Suprapubic skin (tissue), 4 donors: ENCODE data around the gene THOC5. TPM values are rescaled to one million over a fixed set of nuclear protein-coding genes. Genes with fewer than 3 reads are reported as not detected.
"Not testable (repeated sequence)": the region's sequence is repeated elsewhere in the genome, so short reads cannot be mapped to it uniquely, and the experiment has no call there.

Experiments used
- DNase-seq, 2 donors: peaks; one replicate each; pipeline ENCODE4 v3.0.0-alpha.2; 2019; ENCODE audit warnings: low spot score in 2 of 2
- H3K27ac ChIP-seq: fragments of 200-600 bp; sonication (generic); one replicate; pipeline ENCODE4 v1.5.1; 2019
- H3K27me3 ChIP-seq: fragments of 200-600 bp; sonication (generic); one replicate; pipeline ENCODE4 v1.5.1; 2019
- H3K36me3 ChIP-seq: fragments of 200-600 bp; sonication (generic); one replicate; pipeline ENCODE4 v1.5.1; 2019
- H3K4me1 ChIP-seq: fragments of 200-600 bp; sonication (generic); one replicate; pipeline ENCODE4 v1.5.1; 2019
- H3K4me3 ChIP-seq: fragments of 200-600 bp; sonication (generic); one replicate; pipeline ENCODE4 v1.5.1; 2019; ENCODE audit warnings: mild to moderate bottlenecking
- H3K9me3 ChIP-seq: fragments of 200-600 bp; sonication (generic); one replicate; pipeline ENCODE4 v1.5.1; 2019
- EP300 ChIP-seq: sonication (generic); formaldehyde crosslinking; IDR thresholded peaks from one replicate; pipeline ENCODE4 v1.6.1; 2017; ENCODE audit warnings: antibody characterized with exemption
- POLR2A ChIP-seq, 2 donors: fragments of 450-650 bp; IDR thresholded peaks; one replicate each; pipeline ENCODE4 v1.6.1; 2017; ENCODE audit warnings: antibody characterized with exemption in 2 of 2, mild to moderate bottlenecking in 2 of 2, moderate library complexity in 2 of 2
- POLR2AphosphoS5 ChIP-seq, 3 donors: sonication (generic); formaldehyde crosslinking; IDR thresholded peaks; one replicate each; pipeline ENCODE4 v1.6.1; 2017; ENCODE audit warnings: antibody characterized with exemption in 3 of 3
- WGBS: methylation state at CpG from one replicate; pipeline ENCODE4 v1.1.5; 2018; 5-methylcytosine and 5-hydroxymethylcytosine counted together
- total RNA-seq, 4 donors: library from RNA; depleted of rRNA; stranded (reverse); fragments of >200 nt; gene quantifications; one replicate each; pipeline ENCODE4 v1.1.0, GENCODE V29; 2016
- TF ChIP-seq, protein P1 (sequence below), 2 donors: fragments of 200-600 bp in 1 of 2; fragments of 450-650 bp in 1 of 2; sonication (generic) in 1 of 2; IDR thresholded peaks; one replicate each; pipeline ENCODE4 v1.5.1; 2016 to 2019; ENCODE audit warnings: antibody characterized with exemption in 2 of 2, mild to moderate bottlenecking in 1 of 2, moderate library complexity in 1 of 2

THOC5 gene
- total RNA-seq, 4 donors from 2014 or later: 19.8 to 41.5 (median 27.8) TPM

DNA sequence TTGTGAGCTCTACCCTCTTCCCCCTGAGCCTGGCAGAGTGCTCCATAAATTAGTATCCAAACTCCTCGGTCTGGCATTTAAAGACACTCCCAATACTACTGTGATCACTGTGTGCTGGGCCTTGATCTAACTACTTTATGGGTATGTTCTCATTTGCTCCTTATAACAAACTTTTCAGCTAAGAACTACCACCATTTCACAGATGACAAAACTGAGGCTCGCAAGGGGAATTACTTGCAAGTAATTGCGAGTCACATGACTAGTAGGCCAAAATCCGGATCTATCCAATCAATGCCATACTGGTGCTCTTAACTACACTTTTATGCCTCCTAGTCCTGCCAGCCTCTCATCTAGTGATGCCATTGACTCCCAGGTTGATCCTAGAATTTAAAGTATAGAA, 3.6 kb downstream of the THOC5 start:
- no peak overlapping the region for H3K4me3 ChIP-seq
- TF ChIP-seq, protein P1, sequence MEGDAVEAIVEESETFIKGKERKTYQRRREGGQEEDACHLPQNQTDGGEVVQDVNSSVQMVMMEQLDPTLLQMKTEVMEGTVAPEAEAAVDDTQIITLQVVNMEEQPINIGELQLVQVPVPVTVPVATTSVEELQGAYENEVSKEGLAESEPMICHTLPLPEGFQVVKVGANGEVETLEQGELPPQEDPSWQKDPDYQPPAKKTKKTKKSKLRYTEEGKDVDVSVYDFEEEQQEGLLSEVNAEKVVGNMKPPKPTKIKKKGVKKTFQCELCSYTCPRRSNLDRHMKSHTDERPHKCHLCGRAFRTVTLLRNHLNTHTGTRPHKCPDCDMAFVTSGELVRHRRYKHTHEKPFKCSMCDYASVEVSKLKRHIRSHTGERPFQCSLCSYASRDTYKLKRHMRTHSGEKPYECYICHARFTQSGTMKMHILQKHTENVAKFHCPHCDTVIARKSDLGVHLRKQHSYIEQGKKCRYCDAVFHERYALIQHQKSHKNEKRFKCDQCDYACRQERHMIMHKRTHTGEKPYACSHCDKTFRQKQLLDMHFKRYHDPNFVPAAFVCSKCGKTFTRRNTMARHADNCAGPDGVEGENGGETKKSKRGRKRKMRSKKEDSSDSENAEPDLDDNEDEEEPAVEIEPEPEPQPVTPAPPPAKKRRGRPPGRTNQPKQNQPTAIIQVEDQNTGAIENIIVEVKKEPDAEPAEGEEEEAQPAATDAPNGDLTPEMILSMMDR (IDR thresholded peaks at IDR 0.05): no peak
- TF ChIP-seq POLR2A (IDR thresholded peaks at IDR 0.05) (no peak), POLR2AphosphoS5 (IDR thresholded peaks at IDR 0.05) (no peak), EP300 (no peak)
- H3K4me1 ChIP-seq: peaks cover 15% of the 10 kb centered on the region
- no peak for DNase-seq
- H3K9me3 ChIP-seq: no peaks in the 10 kb centered on the region
- 93% methylated on average over 4 of the region's 4 CpGs for WGBS
- no peak overlapping the region for H3K27ac ChIP-seq
- H3K27me3 ChIP-seq: no peaks in the 10 kb centered on the region
- H3K36me3 ChIP-seq: peaks cover 35% of the 10 kb centered on the region

DNA sequence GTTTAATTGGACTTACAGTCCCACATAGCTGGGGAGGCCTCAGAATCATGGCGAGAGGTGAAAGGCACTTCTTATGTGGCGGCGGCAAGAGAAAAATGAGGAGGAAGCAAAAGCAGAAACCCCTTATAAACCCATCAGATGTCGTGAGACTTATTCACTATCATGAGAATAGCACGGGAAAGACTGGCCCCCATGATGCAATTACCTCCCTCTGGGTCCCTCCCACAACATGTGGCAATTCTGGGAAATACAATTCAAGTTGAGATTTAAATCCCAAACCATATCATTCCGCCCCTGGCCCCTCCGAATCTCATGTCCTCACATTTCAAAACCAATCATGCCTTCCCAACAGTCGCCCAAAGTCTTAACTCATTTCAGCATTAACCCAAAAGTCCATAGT, 8.5 kb downstream of the THOC5 start:
- not testable (repeated sequence) for H3K27ac ChIP-seq, H3K9me3 ChIP-seq, H3K27me3 ChIP-seq, H3K4me3 ChIP-seq, H3K4me1 ChIP-seq, DNase-seq
- WGBS: 79% methylated on average over 8 of the region's 8 CpGs
- H3K36me3 ChIP-seq: peaks cover 82% of the 10 kb centered on the region

DNA sequence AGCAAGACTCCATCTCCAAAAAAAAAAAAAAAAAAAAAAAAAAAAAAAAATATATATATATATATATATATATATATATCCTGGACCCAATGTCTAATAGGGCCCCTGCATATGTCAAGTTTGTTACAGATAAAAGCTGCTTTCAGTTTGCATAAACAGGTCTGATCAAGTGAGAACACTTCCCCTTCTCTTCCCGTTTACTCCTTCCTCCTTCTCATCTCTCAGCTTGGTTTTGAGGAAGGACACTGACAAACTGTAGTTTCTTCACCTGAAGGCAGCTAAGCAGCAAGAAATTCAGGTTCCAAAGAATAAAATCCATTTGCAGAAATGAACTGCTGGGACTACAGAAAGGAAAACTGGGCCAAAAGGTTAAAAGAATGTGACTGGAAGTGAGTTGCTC, 11.7 kb downstream of the THOC5 start:
- no peaks in the 10 kb centered on the region for H3K9me3 ChIP-seq
- H3K27ac ChIP-seq: no peak overlapping the region
- TF ChIP-seq POLR2A (IDR thresholded peaks at IDR 0.05) (no peak), EP300 (no peak), POLR2AphosphoS5 (IDR thresholded peaks at IDR 0.05) (no peak)
- TF ChIP-seq, protein P1 (IDR thresholded peaks at IDR 0.05): no peak
- peaks cover 90% of the 10 kb centered on the region for H3K36me3 ChIP-seq
- 61% methylated on average over 1 of the region's 1 CpG for WGBS
- DNase-seq: no peak
- H3K27me3 ChIP-seq: no peaks in the 10 kb centered on the region
- H3K4me1 ChIP-seq: no peaks in the 10 kb centered on the region
- H3K4me3 ChIP-seq: no peak overlapping the region

DNA sequence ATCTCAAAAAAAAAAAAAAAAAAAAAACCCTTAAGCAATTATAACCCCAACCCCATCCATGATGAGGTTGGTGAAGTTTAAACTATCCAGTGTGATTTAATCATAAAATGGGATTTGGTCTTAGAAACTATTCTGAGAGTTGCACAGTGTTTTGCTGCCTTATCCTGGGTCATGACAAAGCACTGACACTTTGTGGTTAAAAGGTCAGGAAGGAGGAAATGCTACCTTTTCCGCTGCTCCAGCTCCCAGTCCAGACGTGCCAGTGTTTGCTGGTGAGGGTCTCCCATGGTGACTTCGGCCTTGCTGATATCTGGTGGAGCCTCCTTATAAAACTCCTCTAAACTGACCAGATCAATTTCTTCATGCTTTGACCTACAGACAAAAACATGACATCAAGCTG, 14.5 kb downstream of the THOC5 start:
- WGBS: 80% methylated on average over 3 of the region's 3 CpGs
- H3K4me1 ChIP-seq: no peaks in the 10 kb centered on the region
- no peaks in the 10 kb centered on the region for H3K27me3 ChIP-seq
- DNase-seq: no peak
- H3K36me3 ChIP-seq: peaks cover 97% of the 10 kb centered on the region
- no peak overlapping the region for H3K4me3 ChIP-seq
- H3K27ac ChIP-seq: no peak overlapping the region
- TF ChIP-seq POLR2A (IDR thresholded peaks at IDR 0.05) (no peak), EP300 (no peak), POLR2AphosphoS5 (IDR thresholded peaks at IDR 0.05) (no peak)
- TF ChIP-seq, protein P1 (IDR thresholded peaks at IDR 0.05): no peak
- H3K9me3 ChIP-seq: no peaks in the 10 kb centered on the region

DNA sequence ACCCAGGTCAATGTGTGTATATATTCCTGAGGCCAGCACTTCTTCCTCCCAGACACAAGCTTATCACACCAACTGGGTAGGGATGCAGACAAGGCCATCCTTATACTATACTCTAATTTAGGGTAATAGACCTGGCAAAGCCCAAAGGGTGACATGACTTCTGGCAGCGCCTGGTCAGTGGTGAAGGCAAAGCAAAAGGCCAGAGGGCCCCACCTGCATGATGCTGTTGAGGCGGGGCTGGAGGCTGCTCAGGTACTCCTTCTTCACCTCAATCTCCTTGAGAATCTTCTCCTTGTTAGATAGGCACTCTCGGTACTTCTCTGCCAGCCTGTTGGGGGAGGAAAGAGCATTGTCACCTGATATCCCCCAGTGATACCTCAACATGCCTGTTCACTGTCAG, 17.1 kb downstream of the THOC5 start:
- Histone ChIP-seq H3K27me3 (no peaks in the 10 kb centered on the region), H3K4me3 (no peak overlapping the region), H3K9me3 (no peaks in the 10 kb centered on the region), H3K36me3 (peaks cover 98% of the 10 kb centered on the region), H3K4me1 (no peaks in the 10 kb centered on the region), H3K27ac (no peak overlapping the region)
- no peak for DNase-seq
- TF ChIP-seq, protein P1 (IDR thresholded peaks at IDR 0.05): no peak
- TF ChIP-seq POLR2AphosphoS5 (IDR thresholded peaks at IDR 0.05): no peak
- TF ChIP-seq POLR2A (IDR thresholded peaks at IDR 0.05): no peak
- no peak for TF ChIP-seq EP300
- 100% methylated on average over 3 of the region's 3 CpGs for WGBS

DNA sequence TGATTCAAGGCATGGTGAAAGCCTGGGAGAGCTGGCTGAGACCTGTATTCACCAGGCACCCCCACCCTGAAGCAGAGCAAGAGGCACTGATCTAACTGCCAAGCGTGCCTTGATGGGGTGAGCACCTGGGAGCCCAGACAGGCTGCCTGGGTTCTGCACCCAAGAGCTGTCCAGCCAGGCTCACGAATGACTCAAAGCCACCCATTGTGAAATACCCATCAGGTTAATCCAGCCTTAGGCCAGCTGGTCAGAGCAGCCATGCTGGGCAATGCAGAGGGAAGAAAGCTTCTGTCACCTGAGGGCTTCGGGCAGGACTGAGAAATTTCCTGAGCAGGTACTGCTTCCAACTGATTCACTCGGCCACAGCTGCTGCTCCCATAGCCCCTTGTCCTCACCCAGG, 22.1 kb downstream of the THOC5 start:
- no peaks in the 10 kb centered on the region for H3K27me3 ChIP-seq
- no peak overlapping the region for H3K27ac ChIP-seq
- no peaks in the 10 kb centered on the region for H3K9me3 ChIP-seq
- TF ChIP-seq POLR2A (IDR thresholded peaks at IDR 0.05): no peak
- TF ChIP-seq, protein P1 (IDR thresholded peaks at IDR 0.05): no peak
- no peak for TF ChIP-seq EP300
- no peak for TF ChIP-seq POLR2AphosphoS5 (IDR thresholded peaks at IDR 0.05)
- DNase-seq: no peak
- peaks cover 98% of the 10 kb centered on the region for H3K36me3 ChIP-seq
- no peak overlapping the region for H3K4me3 ChIP-seq
- H3K4me1 ChIP-seq: no peaks in the 10 kb centered on the region
- WGBS: 84% methylated on average over 3 of the region's 4 CpGs
